ENCODE results near the gene LYPD6.
"Not testable (repeated sequence)": the region's sequence is repeated elsewhere in the genome, so short reads cannot be mapped to it uniquely, and the experiment has no call there.

DNA sequence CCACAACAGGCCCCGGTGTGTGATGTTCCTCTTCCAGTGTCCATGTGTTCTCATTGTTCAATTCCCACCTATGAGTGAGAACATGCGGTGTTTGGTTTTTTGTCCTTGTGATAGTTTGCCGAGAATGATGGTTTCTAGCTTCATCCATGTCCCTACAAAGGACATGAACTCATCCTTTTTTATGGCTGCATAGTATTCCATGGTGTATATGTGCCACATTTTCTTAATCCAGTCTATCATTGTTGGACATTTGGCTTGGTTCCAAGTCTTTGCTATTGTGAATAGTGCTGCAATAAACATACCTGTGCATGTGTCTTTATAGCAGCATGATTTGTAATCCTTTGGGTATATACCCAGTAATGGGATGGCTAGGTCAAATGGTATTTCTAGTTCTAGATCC, 11.8 kb upstream of the LYPD6 start:
- TF ChIP-seq POLR2A, CTCF (IDR thresholded peaks at IDR 0.05): not testable (repeated sequence)
